ENCODE measurements around the gene PHACTR1. TPM values are rescaled to one million over a fixed set of nuclear protein-coding genes. Genes with fewer than 3 reads are reported as not detected.

The PHACTR1 gene
- total and polyA plus RNA-seq, 8 donors = 1.4 to 12.4 (median 9.3) TPM

- Histone ChIP-seq H3K4me1 (no peaks in the 10 kb centered on the region), H3K36me3 (no peaks in the 10 kb centered on the region), H3K9me3 (no peaks in the 10 kb centered on the region), H3K4me3 (no peak overlapping the region), H3K27me3 (no peaks in the 10 kb centered on the region), H3K27ac (no peak overlapping the region)
- WGBS, 2 donors = 94 to 95% methylated on average over 6 of the region's 6 CpGs
- ATAC-seq (no peak), DNase-seq (no peak), FAIRE-seq (no peak)
- intact Hi-C loops (cut with DNase I) = no loop called here
- no peak for TF ChIP-seq CTCF (IDR thresholded peaks at IDR 0.05)
Observed at GRCh38 chr6:13189710-13190109, 473.1 kb downstream of the PHACTR1 start.

- Histone ChIP-seq H3K4me3 (no peak overlapping the region), H3K4me1 (no peaks in the 10 kb centered on the region), H3K9me3 (no peaks in the 10 kb centered on the region), H3K36me3 (no peaks in the 10 kb centered on the region), H3K27me3 (no peaks in the 10 kb centered on the region), H3K27ac (no peak overlapping the region)
- no peak for TF ChIP-seq CTCF (IDR thresholded peaks at IDR 0.05)
- DNase-seq (no peak), FAIRE-seq (no peak), ATAC-seq (no peak)
- WGBS, 2 donors = 91% methylated on average over 1 of the region's 1 CpG
- intact Hi-C loops (cut with DNase I) = no loop called here
Observed at GRCh38 chr6:13190376-13190775, 473.8 kb downstream of the PHACTR1 start.

- TF ChIP-seq CTCF (IDR thresholded peaks at IDR 0.05) = no peak
- intact Hi-C loops (cut with DNase I) = no loop called here
- Histone ChIP-seq H3K27ac (no peak overlapping the region), H3K4me1 (no peaks in the 10 kb centered on the region), H3K27me3 (no peaks in the 10 kb centered on the region), H3K36me3 (no peaks in the 10 kb centered on the region), H3K4me3 (no peak overlapping the region), H3K9me3 (no peaks in the 10 kb centered on the region)
- no peak for DNase-seq
- no peak for ATAC-seq
- 56 to 68% methylated on average over 1 of the region's 1 CpG for WGBS, 2 donors
- no peak for FAIRE-seq
Observed at GRCh38 chr6:13191461-13191860, 474.9 kb downstream of the PHACTR1 start.

- ATAC-seq (peak in 3 of 4 donors; percentile 44 to 60 (median 49)), FAIRE-seq (no peak)
Observed at GRCh38 chr6:13194852-13195251, 478.3 kb downstream of the PHACTR1 start.

More at GRCh38 chr6:13194852-13195251, 478.3 kb downstream of the PHACTR1 start:
- Histone ChIP-seq H3K4me1 (no peaks in the 10 kb centered on the region), H3K36me3 (no peaks in the 10 kb centered on the region), H3K27ac (no peak overlapping the region), H3K9me3 (no peaks in the 10 kb centered on the region), H3K4me3 (no peak overlapping the region), H3K27me3 (no peaks in the 10 kb centered on the region)
- WGBS, 2 donors = 66 to 67% methylated on average over 6 of the region's 6 CpGs
- TF ChIP-seq CTCF (IDR thresholded peaks at IDR 0.05) = peak in 2 of 4 donors; percentile 13 to 16
- peak in 3 of 6 donors; percentile 19 to 30 (median 24) for DNase-seq
- intact Hi-C loops (cut with DNase I) = no loop called here

Measured in pancreas (tissue), 10 donors.